Measurements from ENCODE around the gene PHLDB1.

The PHLDB1 gene

GRCh38 chr11:118689852-118690552 is 82.6 kb downstream of the PHLDB1 start:
- peak; percentile 87 to 90 for DNase-seq

GRCh38 chr11:118690553-118691304 is 83.3 kb downstream of the PHLDB1 start:
- DNase-seq = no peak

GRCh38 chr11:118691926-118692830 is 84.8 kb downstream of the PHLDB1 start:
- no peak for DNase-seq

- DNase-seq = no peak
These were observed 86.8 kb downstream of the PHLDB1 start for GRCh38 chr11:118694185-118694584.

GRCh38 chr11:118694771-118695170 is 87.4 kb downstream of the PHLDB1 start:
- DNase-seq = no peak

- no peak for DNase-seq
These were observed 89.3 kb downstream of the PHLDB1 start for GRCh38 chr11:118696673-118697226.

GRCh38 chr11:118697346-118697745 is 89.9 kb downstream of the PHLDB1 start:
- no peak for DNase-seq

GRCh38 chr11:118699506-118700220 is 92.2 kb downstream of the PHLDB1 start:
- DNase-seq = no peak

GRCh38 chr11:118703563-118704106 is 96.2 kb downstream of the PHLDB1 start:
- no peak for DNase-seq

- DNase-seq = no peak
These were observed 97.8 kb downstream of the PHLDB1 start for GRCh38 chr11:118705111-118705741.

GRCh38 chr11:118705791-118706545 is 98.6 kb downstream of the PHLDB1 start:
- no peak for DNase-seq

- DNase-seq = no peak
These were observed 99.1 kb downstream of the PHLDB1 start for GRCh38 chr11:118706546-118706825.
